ACC112 (cell line): ENCODE results near the gene NKAPL.
"Not testable (repeated sequence)": the region's sequence is repeated elsewhere in the genome, so short reads cannot be mapped to it uniquely, and the experiment has no call there.

Source experiments
- H2AFZ ChIP-seq: fragments of 200-600 bp; sonication (generic); one replicate; pipeline ENCODE4 v1.6.0; 2017; ENCODE audit warnings: antibody characterized with exemption, low read length; ENCODE audit not compliant: unreplicated experiment
- H3K27ac ChIP-seq: fragments of 200-600 bp; sonication (generic); 2 replicates; pipeline ENCODE4 v1.5.1; 2014; ENCODE audit warnings: low read depth, mild to moderate bottlenecking, antibody characterized with exemption, low read length, moderate library complexity
- H3K27me3 ChIP-seq: fragments of 200-600 bp; sonication (generic); 2 replicates; pipeline ENCODE4 v1.6.1; 2014; ENCODE audit warnings: mild to moderate bottlenecking, antibody characterized with exemption, low read length, moderate library complexity, mixed read lengths; ENCODE audit not compliant: insufficient read depth
- H3K36me3 ChIP-seq: fragments of 200-600 bp; sonication (generic); 2 replicates; pipeline ENCODE4 v1.6.1; 2016; ENCODE audit warnings: mild to moderate bottlenecking, antibody characterized with exemption, low read length, moderate library complexity, mixed read lengths; ENCODE audit not compliant: insufficient read depth
- H3K4me1 ChIP-seq: fragments of 200-600 bp; sonication (generic); one replicate; pipeline ENCODE4 v1.6.1; 2016; ENCODE audit warnings: low read length, mixed read lengths; ENCODE audit not compliant: insufficient read depth, unreplicated experiment, control insufficient read depth
- H3K4me3 ChIP-seq: fragments of 200-600 bp; sonication (generic); 2 replicates; pipeline ENCODE4 v1.5.1; 2014; ENCODE audit warnings: mild to moderate bottlenecking, low read depth, low read length
- H3K79me2 ChIP-seq: fragments of 200-600 bp; sonication (generic); one replicate; pipeline ENCODE4 v1.6.0; 2016; ENCODE audit warnings: low read length; ENCODE audit not compliant: control insufficient read depth, unreplicated experiment, insufficient read depth

NKAPL gene

GRCh38 chr6:28306363-28306762, 47.3 kb downstream of the NKAPL start:
- H3K4me3 ChIP-seq, H3K27me3 ChIP-seq, H3K27ac ChIP-seq, H3K36me3 ChIP-seq, H2AFZ ChIP-seq, H3K4me1 ChIP-seq, H3K79me2 ChIP-seq: not testable (repeated sequence)
